ENCODE results near the gene DRC7. TPM values are rescaled to one million over a fixed set of nuclear protein-coding genes. Genes with fewer than 3 reads are reported as not detected.

DRC7 gene
- total and polyA plus RNA-seq, 2 experiments from 2014 or later = not detected

- in situ Hi-C loops (cut with MboI) = no loop called here
- H3K9me3 ChIP-seq (ENCODE audit: low read depth) = no peaks in the 10 kb centered on the region
- no peak overlapping the region for H3K27ac ChIP-seq
- no peak for DNase-seq
- peaks cover 3% of the 10 kb centered on the region for H3K4me1 ChIP-seq (ENCODE audit: insufficient read depth)
- TF ChIP-seq EZH2phosphoT487 (IDR thresholded peaks at IDR 0.05; ENCODE audit: insufficient read depth, low read depth) (no peak), EZH2 (IDR thresholded peaks at IDR 0.05; ENCODE audit: insufficient read depth, poor library complexity, severe bottlenecking) (no peak)
- no peaks in the 10 kb centered on the region for H4K20me1 ChIP-seq (ENCODE audit: insufficient read depth)
- no peaks in the 10 kb centered on the region for H3K36me3 ChIP-seq (ENCODE audit: low read depth)
- H3K4me3 ChIP-seq = no peak overlapping the region
- 89 to 90% methylated on average over 19 to 21 of the region's 21 CpGs for WGBS, 2 experiments (ENCODE audit: low coverage in 1 of 2, low lambda C conversion rate in 2 of 2, missing lambda C conversion rate in 2 of 2)
- H3K4me2 ChIP-seq (ENCODE audit: unreplicated experiment) = no peak overlapping the region
- H3K27me3 ChIP-seq (replicated peaks; ENCODE audit: insufficient read depth) = no peaks in the 10 kb centered on the region
- no peak overlapping the region for H3K9ac ChIP-seq
- no peaks in the 10 kb centered on the region for H3K9me2 ChIP-seq (ENCODE audit: insufficient read depth)
- no peaks in the 10 kb centered on the region for H3F3A ChIP-seq (ENCODE audit: insufficient read depth)
- no peak overlapping the region for H2AFZ ChIP-seq
- H3K79me2 ChIP-seq (ENCODE audit: insufficient read depth) = no peaks in the 10 kb centered on the region
These were observed 65.1 kb downstream of the DRC7 start for GRCh38 chr16:57759541-57760356.

GRCh38 chr16:57760357-57761160 lies 66.0 kb downstream of the DRC7 start:
- Histone ChIP-seq H3K36me3 (ENCODE audit: low read depth) (no peaks in the 10 kb centered on the region), H3K27ac (no peak overlapping the region), H3F3A (ENCODE audit: insufficient read depth) (no peaks in the 10 kb centered on the region), H3K4me3 (no peak overlapping the region), H2AFZ (no peak overlapping the region), H3K27me3 (replicated peaks; ENCODE audit: insufficient read depth) (no peaks in the 10 kb centered on the region), H3K9ac (no peak overlapping the region), H3K4me1 (ENCODE audit: insufficient read depth) (peaks cover 3% of the 10 kb centered on the region), H3K4me2 (ENCODE audit: unreplicated experiment) (no peak overlapping the region), H4K20me1 (ENCODE audit: insufficient read depth) (no peaks in the 10 kb centered on the region), H3K79me2 (ENCODE audit: insufficient read depth) (no peaks in the 10 kb centered on the region), H3K9me2 (ENCODE audit: insufficient read depth) (no peaks in the 10 kb centered on the region), H3K9me3 (ENCODE audit: low read depth) (no peaks in the 10 kb centered on the region)
- DNase-seq = no peak
- no peak for TF ChIP-seq EZH2 (IDR thresholded peaks at IDR 0.05; ENCODE audit: insufficient read depth, poor library complexity, severe bottlenecking)
- no peak for TF ChIP-seq EZH2phosphoT487 (IDR thresholded peaks at IDR 0.05; ENCODE audit: insufficient read depth, low read depth)
- 90% methylated on average over 30 to 39 of the region's 40 CpGs for WGBS, 2 experiments (ENCODE audit: low coverage in 1 of 2, low lambda C conversion rate in 2 of 2, missing lambda C conversion rate in 2 of 2)
- in situ Hi-C loops (cut with MboI) = no loop called here

- in situ Hi-C loops (cut with MboI) = no loop called here
- H3K9ac ChIP-seq = no peak overlapping the region
These were observed 66.7 kb downstream of the DRC7 start for GRCh38 chr16:57761301-57761700.

GRCh38 chr16:57761957-57762356 lies 67.4 kb downstream of the DRC7 start:
- Histone ChIP-seq H3K27me3 (replicated peaks; ENCODE audit: insufficient read depth) (no peaks in the 10 kb centered on the region), H3K4me2 (ENCODE audit: unreplicated experiment) (no peak overlapping the region), H2AFZ (no peak overlapping the region), H3K79me2 (ENCODE audit: insufficient read depth) (no peaks in the 10 kb centered on the region), H3K4me1 (ENCODE audit: insufficient read depth) (peaks cover 3% of the 10 kb centered on the region), H3K36me3 (ENCODE audit: low read depth) (no peaks in the 10 kb centered on the region), H3K27ac (no peak overlapping the region), H3K4me3 (no peak overlapping the region), H3K9me3 (ENCODE audit: low read depth) (no peaks in the 10 kb centered on the region), H3K9ac (no peak overlapping the region), H3F3A (ENCODE audit: insufficient read depth) (no peaks in the 10 kb centered on the region), H4K20me1 (ENCODE audit: insufficient read depth) (no peaks in the 10 kb centered on the region), H3K9me2 (ENCODE audit: insufficient read depth) (no peaks in the 10 kb centered on the region)
- TF ChIP-seq EZH2 (IDR thresholded peaks at IDR 0.05; ENCODE audit: insufficient read depth, poor library complexity, severe bottlenecking) (no peak), EZH2phosphoT487 (IDR thresholded peaks at IDR 0.05; ENCODE audit: insufficient read depth, low read depth) (no peak)
- in situ Hi-C loops (cut with MboI) = no loop called here
- DNase-seq = no peak
- WGBS, 2 experiments (ENCODE audit: low coverage in 1 of 2, low lambda C conversion rate in 2 of 2, missing lambda C conversion rate in 2 of 2) = 95 to 99% methylated on average over 11 to 12 of the region's 12 CpGs

More at GRCh38 chr16:57761301-57761700, 66.7 kb downstream of the DRC7 start:
- Histone ChIP-seq H3K9me3 (ENCODE audit: low read depth) (no peaks in the 10 kb centered on the region), H3K4me3 (no peak overlapping the region), H3K36me3 (ENCODE audit: low read depth) (no peaks in the 10 kb centered on the region), H3K4me2 (ENCODE audit: unreplicated experiment) (no peak overlapping the region), H3K9me2 (ENCODE audit: insufficient read depth) (no peaks in the 10 kb centered on the region), H3K27me3 (replicated peaks; ENCODE audit: insufficient read depth) (no peaks in the 10 kb centered on the region), H3K27ac (no peak overlapping the region), H2AFZ (no peak overlapping the region), H3F3A (ENCODE audit: insufficient read depth) (no peaks in the 10 kb centered on the region), H4K20me1 (ENCODE audit: insufficient read depth) (no peaks in the 10 kb centered on the region), H3K79me2 (ENCODE audit: insufficient read depth) (no peaks in the 10 kb centered on the region), H3K4me1 (ENCODE audit: insufficient read depth) (peaks cover 3% of the 10 kb centered on the region)
- no peak for DNase-seq
- WGBS, 2 experiments (ENCODE audit: low coverage in 1 of 2, low lambda C conversion rate in 2 of 2, missing lambda C conversion rate in 2 of 2) = 96 to 97% methylated on average over 8 to 9 of the region's 9 CpGs
- TF ChIP-seq EZH2phosphoT487 (IDR thresholded peaks at IDR 0.05; ENCODE audit: insufficient read depth, low read depth) = no peak

Measured in GM23248 (cell line).